HEK293T (cell line): ENCODE measurements around the gene DOCK3.
"Not testable (repeated sequence)": the region's sequence is repeated elsewhere in the genome, so short reads cannot be mapped to it uniquely, and the experiment has no call there.

Experiments used
- CTCF ChIA-PET: fragments of 350-600 bp; formaldehyde crosslinking; extraction: SDS; loops from one replicate; lab custom pipeline; 2021; ENCODE audit warnings: antibody characterized with exemption, inconsistent platforms; lab: Yijun Ruan, JAX
- POLR2A ChIA-PET: fragments of 350-600 bp; formaldehyde crosslinking; extraction: SDS; loops from one replicate; lab custom pipeline; 2020; ENCODE audit warnings: antibody characterized with exemption, inconsistent platforms; lab: Yijun Ruan, JAX
- DNase-seq: peaks from one replicate; pipeline ENCODE4 v3.0.0; 2012; ENCODE audit warnings: mixed read lengths; ENCODE audit errors: extremely low spot score
- ARNT ChIP-seq: fragments of 450-650 bp; IDR thresholded peaks from 2 replicates; pipeline ENCODE4 v1.6.1; 2017; ENCODE audit warnings: mild to moderate bottlenecking
- BHLHE40 ChIP-seq: fragments of 450-650 bp; IDR thresholded peaks from 2 replicates; pipeline ENCODE4 v1.6.1; 2016; ENCODE audit warnings: mild to moderate bottlenecking, moderate library complexity, borderline replicate concordance
- CTBP1 ChIP-seq: fragments of 450-650 bp; IDR thresholded peaks from 2 replicates; pipeline ENCODE4 v1.6.1; 2016; ENCODE audit warnings: borderline replicate concordance
- ELF4 ChIP-seq: fragments of 450-650 bp; IDR thresholded peaks from 2 replicates; pipeline ENCODE4 v1.6.1; 2017; ENCODE audit warnings: antibody characterized with exemption
- FOXA1 ChIP-seq: fragments of 450-650 bp; IDR thresholded peaks from 2 replicates; pipeline ENCODE4 v1.6.1; 2016; ENCODE audit warnings: mild to moderate bottlenecking
- FOXK2 ChIP-seq: fragments of 450-650 bp; IDR thresholded peaks from 2 replicates; pipeline ENCODE4 v1.6.1; 2016; ENCODE audit warnings: mild to moderate bottlenecking
- FOXM1 ChIP-seq: fragments of 450-650 bp; IDR thresholded peaks from 2 replicates; pipeline ENCODE4 v1.6.1; 2017; ENCODE audit warnings: mild to moderate bottlenecking, borderline replicate concordance
- HDGF ChIP-seq: fragments of 450-650 bp; IDR thresholded peaks from 2 replicates; pipeline ENCODE4 v1.6.1; 2017; ENCODE audit warnings: antibody characterized with exemption, borderline replicate concordance
- L3MBTL2 ChIP-seq: fragments of 450-650 bp; conservative IDR thresholded peaks from 2 replicates; pipeline ENCODE4 v1.6.1; 2016; ENCODE audit warnings: mild to moderate bottlenecking
- LEF1 ChIP-seq: fragments of 450-650 bp; IDR thresholded peaks from 2 replicates; pipeline ENCODE4 v1.6.1; 2017; ENCODE audit warnings: mild to moderate bottlenecking, borderline replicate concordance
- NFRKB ChIP-seq: fragments of 450-650 bp; IDR thresholded peaks from 2 replicates; pipeline ENCODE4 v1.6.1; 2016; ENCODE audit warnings: mild to moderate bottlenecking, moderate library complexity
- PKNOX1 ChIP-seq: fragments of 450-650 bp; IDR thresholded peaks from 2 replicates; pipeline ENCODE4 v1.6.1; 2016
- SP1 ChIP-seq: fragments of 450-650 bp; IDR thresholded peaks from 2 replicates; pipeline ENCODE4 v1.6.1; 2017
- SUZ12 ChIP-seq: fragments of 450-650 bp; IDR thresholded peaks from 2 replicates; pipeline ENCODE4 v1.6.1; 2016; ENCODE audit warnings: mild to moderate bottlenecking
- TARDBP ChIP-seq: fragments of 450-650 bp; IDR thresholded peaks from 2 replicates; pipeline ENCODE4 v1.6.1; 2016
- ZNF384 ChIP-seq: fragments of 450-650 bp; IDR thresholded peaks from 2 replicates; pipeline ENCODE4 v1.6.1; 2016

The DOCK3 gene

GRCh38 chr3:50658831-50659230, 15.9 kb upstream of the DOCK3 start:
- POLR2A ChIA-PET, result no interaction called here
- TF ChIP-seq TARDBP, result no peak
- TF ChIP-seq PKNOX1, result no peak
- TF ChIP-seq LEF1, result no peak
- TF ChIP-seq SP1, result no peak
- no peak for TF ChIP-seq ARNT
- no peak for TF ChIP-seq ELF4
- no peak for TF ChIP-seq FOXM1
- TF ChIP-seq CTBP1, result no peak
- TF ChIP-seq BHLHE40, result no peak
- TF ChIP-seq SUZ12, result no peak
- TF ChIP-seq ZNF384, result no peak
- no peak for TF ChIP-seq FOXK2
- TF ChIP-seq FOXA1, result no peak
- no peak for TF ChIP-seq NFRKB
- no peak for TF ChIP-seq HDGF
- TF ChIP-seq L3MBTL2, result no peak
- DNase-seq, result no peak
- CTCF ChIA-PET, result no interaction called here

GRCh38 chr3:50660386-50660785, 14.3 kb upstream of the DOCK3 start:
- DNase-seq, result no peak

GRCh38 chr3:50661321-50661837, 13.3 kb upstream of the DOCK3 start:
- ChIA-PET CTCF (interaction anchor here (0.5 to 0.6 kb wide), 2 partner anchors 302 to 1018 kb away, joined by 3 read pairs; no protein-coding TSS in a partner anchor), POLR2A (no interaction called here)
- no peak for DNase-seq
- TF ChIP-seq HDGF (no peak), L3MBTL2 (no peak), SUZ12 (no peak), LEF1 (no peak), FOXA1 (no peak), NFRKB (no peak)

More at GRCh38 chr3:50660386-50660785, 14.3 kb upstream of the DOCK3 start:
- no peak for TF ChIP-seq ELF4
- TF ChIP-seq SP1, result no peak
- no peak for TF ChIP-seq SUZ12
- no peak for TF ChIP-seq HDGF
- no peak for TF ChIP-seq TARDBP
- TF ChIP-seq FOXK2, result no peak
- TF ChIP-seq BHLHE40, result no peak
- no peak for TF ChIP-seq NFRKB
- no peak for TF ChIP-seq FOXM1
- TF ChIP-seq FOXA1, result no peak
- no peak for TF ChIP-seq CTBP1
- no peak for TF ChIP-seq L3MBTL2
- TF ChIP-seq PKNOX1, result no peak
- TF ChIP-seq ARNT, result no peak
- CTCF ChIA-PET, result no interaction called here
- POLR2A ChIA-PET, result no interaction called here

GRCh38 chr3:50662408-50662807, 12.3 kb upstream of the DOCK3 start:
- no peak for DNase-seq
- TF ChIP-seq ARNT (no peak), NFRKB (no peak), BHLHE40 (no peak), FOXM1 (no peak), L3MBTL2 (no peak), TARDBP (no peak), PKNOX1 (no peak), HDGF (no peak), SUZ12 (no peak)
- POLR2A ChIA-PET, result no interaction called here
- CTCF ChIA-PET, result interaction anchor here (0.8 to 0.9 kb wide), 3 partner anchors 9 to 46 kb away, joined by 3 to 6 read pairs (median 4); no protein-coding TSS in a partner anchor

- TF ChIP-seq LEF1, result no peak
- no peak for TF ChIP-seq SUZ12
- ChIA-PET POLR2A (no interaction called here), CTCF (no interaction called here)
- no peak for DNase-seq
Observed at GRCh38 chr3:50665081-50665840, 9.5 kb upstream of the DOCK3 start.

- POLR2A ChIA-PET, CTCF ChIA-PET, DNase-seq: not testable (repeated sequence)
Observed at GRCh38 chr3:50665841-50666115, 8.9 kb upstream of the DOCK3 start.

- CTCF ChIA-PET, result interaction anchor here (1.3 kb wide), 1 partner anchor 14 kb away, joined by 3 read pairs; no protein-coding TSS in a partner anchor
- DNase-seq, result no peak
- POLR2A ChIA-PET, result no interaction called here
- TF ChIP-seq L3MBTL2, result no peak
- no peak for TF ChIP-seq FOXA1
- TF ChIP-seq ELF4, result no peak
- no peak for TF ChIP-seq NFRKB
- no peak for TF ChIP-seq FOXK2
- TF ChIP-seq CTBP1, result no peak
- no peak for TF ChIP-seq BHLHE40
- no peak for TF ChIP-seq TARDBP
- TF ChIP-seq ZNF384, result no peak
- no peak for TF ChIP-seq FOXM1
- TF ChIP-seq LEF1, result no peak
- no peak for TF ChIP-seq HDGF
Observed at GRCh38 chr3:50666837-50667236, 7.9 kb upstream of the DOCK3 start.
